HG03575 (cell line): Measurements from ENCODE around the gene RRAGA.
"Not testable (repeated sequence)": the region's sequence is repeated elsewhere in the genome, so short reads cannot be mapped to it uniquely, and the experiment has no call there.

ENCODE experiments used
- ATAC-seq: cut with Tn5 transposase; IDR thresholded peaks from one replicate; pipeline ENCODE4 v1.9.1; 2021; ENCODE audit not compliant: unreplicated experiment, insufficient number of reproducible peaks, low FRiP score; ENCODE audit errors: extremely low read depth

The RRAGA gene

DNA sequence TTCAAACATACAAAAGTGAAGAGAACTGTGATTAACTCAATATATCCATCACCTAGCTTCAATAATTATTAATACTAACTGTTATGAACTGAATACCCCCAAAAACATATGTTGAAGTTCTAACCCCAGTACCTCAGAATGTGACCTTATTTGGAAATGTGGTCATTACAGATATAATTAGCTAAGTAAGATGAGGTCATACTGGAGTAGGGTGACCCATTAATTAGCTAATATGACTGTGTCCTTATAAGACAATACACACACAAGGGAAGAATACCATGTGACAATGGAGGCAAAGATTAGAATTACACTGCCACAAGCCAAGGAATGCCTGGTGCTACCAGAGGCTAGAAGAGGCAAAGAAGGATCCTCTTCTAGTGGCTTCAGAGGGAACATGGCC, 7.8 kb downstream of the RRAGA start:
- ATAC-seq = no peak

GRCh38 chr9:19074229-19074628, 25.0 kb downstream of the RRAGA start:
- no peak for ATAC-seq

DNA sequence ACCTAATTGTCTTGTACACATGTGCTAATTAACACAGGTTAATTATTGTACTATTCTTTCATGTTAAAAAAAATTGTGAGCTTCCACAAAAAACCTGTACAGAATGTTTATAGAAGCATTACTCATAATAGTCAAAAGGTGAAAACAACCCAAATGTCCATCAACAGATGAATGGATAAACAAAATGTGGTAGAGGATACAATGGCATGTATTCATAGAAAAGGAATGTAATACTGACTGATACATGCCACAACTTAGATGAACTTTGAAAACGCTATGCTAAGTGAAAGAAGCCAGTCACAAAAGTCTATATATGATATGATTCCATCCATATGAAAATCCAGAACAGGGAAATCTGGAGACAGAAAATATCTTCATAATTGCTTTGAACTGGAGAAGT, 25.6 kb downstream of the RRAGA start:
- no peak for ATAC-seq

GRCh38 chr9:19085295-19085694, 36.1 kb downstream of the RRAGA start:
- no peak for ATAC-seq

- ATAC-seq = no peak
Observed at GRCh38 chr9:19087106-19088000, 38.1 kb downstream of the RRAGA start.

- not testable (repeated sequence) for ATAC-seq
Observed at GRCh38 chr9:19097431-19097830, 48.2 kb downstream of the RRAGA start.
